Osteocyte (in vitro differentiated cells): Measurements from ENCODE around the gene MEF2A. TPM values are rescaled to one million over a fixed set of nuclear protein-coding genes. Genes with fewer than 3 reads are reported as not detected.

ENCODE experiments used
- DNase-seq: peaks from one replicate; pipeline ENCODE4 v3.0.0; 2021; ENCODE audit warnings: mixed read lengths; ENCODE audit not compliant: unreplicated experiment; ENCODE audit errors: extremely low spot score
- H3K27ac Mint-ChIP-seq: one replicate; pipeline ENCODE4 v1.8.0; 2021; ENCODE audit warnings: mild to moderate bottlenecking, mixed read lengths; ENCODE audit not compliant: unreplicated experiment
- H3K27me3 Mint-ChIP-seq: one replicate; pipeline ENCODE4 v1.8.0; 2021; ENCODE audit warnings: mixed read lengths; ENCODE audit not compliant: unreplicated experiment
- H3K36me3 Mint-ChIP-seq: one replicate; pipeline ENCODE4 v1.8.0; 2021; ENCODE audit warnings: mixed read lengths; ENCODE audit not compliant: unreplicated experiment
- H3K4me1 Mint-ChIP-seq: one replicate; pipeline ENCODE4 v1.8.0; 2021; ENCODE audit warnings: mixed read lengths; ENCODE audit not compliant: unreplicated experiment
- H3K4me3 Mint-ChIP-seq: one replicate; pipeline ENCODE4 v1.8.0; 2021; ENCODE audit warnings: mild to moderate bottlenecking, moderate library complexity, mixed read lengths; ENCODE audit not compliant: unreplicated experiment
- H3K9me3 Mint-ChIP-seq: one replicate; pipeline ENCODE4 v1.8.0; 2021; ENCODE audit warnings: mixed read lengths; ENCODE audit not compliant: unreplicated experiment
- CTCF ChIP-seq: fragments of 200-600 bp; sonication (generic); IDR thresholded peaks from 2 replicates; pipeline ENCODE4 v1.5.0; 2021; ENCODE audit warnings: antibody characterized with exemption, mild to moderate bottlenecking, moderate library complexity
- total RNA-seq: library from RNA; stranded (reverse); gene quantifications from 2 replicates; pipeline ENCODE4 v1.2.1, GENCODE V29; 2021

The MEF2A gene
- total RNA-seq, 1 donor from 2014 or later: 97.8 TPM

- Mint-ChIP-seq H3K4me3 (no peak overlapping the region), H3K27me3 (no peaks in the 10 kb centered on the region), H3K9me3 (peaks cover 8% of the 10 kb centered on the region), H3K36me3 (peaks cover 22% of the 10 kb centered on the region), H3K27ac (peak overlapping the region; percentile 71), H3K4me1 (peaks cover 66% of the 10 kb centered on the region)
- no peak for DNase-seq
- no peak for TF ChIP-seq CTCF
These were observed 14.3 kb downstream of the MEF2A start for GRCh38 chr15:99580076-99580475.

- Mint-ChIP-seq H3K4me1 (peaks cover 56% of the 10 kb centered on the region), H3K27ac (no peak overlapping the region), H3K4me3 (no peak overlapping the region), H3K9me3 (peaks cover 19% of the 10 kb centered on the region), H3K36me3 (peaks cover 38% of the 10 kb centered on the region), H3K27me3 (no peaks in the 10 kb centered on the region)
- no peak for TF ChIP-seq CTCF
- no peak for DNase-seq
These were observed 16.8 kb downstream of the MEF2A start for GRCh38 chr15:99582508-99582960.

GRCh38 chr15:99584081-99584600, 18.4 kb downstream of the MEF2A start:
- Mint-ChIP-seq H3K36me3 (peaks cover 42% of the 10 kb centered on the region), H3K27ac (no peak overlapping the region), H3K4me3 (no peak overlapping the region), H3K9me3 (peaks cover 22% of the 10 kb centered on the region), H3K4me1 (peaks cover 48% of the 10 kb centered on the region), H3K27me3 (no peaks in the 10 kb centered on the region)
- no peak for DNase-seq
- TF ChIP-seq CTCF: no peak

GRCh38 chr15:99586121-99586520, 20.3 kb downstream of the MEF2A start:
- TF ChIP-seq CTCF: no peak
- H3K4me3 Mint-ChIP-seq: no peak overlapping the region
- H3K9me3 Mint-ChIP-seq: peaks cover 24% of the 10 kb centered on the region
- H3K36me3 Mint-ChIP-seq: peaks cover 40% of the 10 kb centered on the region
- no peak for DNase-seq
- peaks cover 43% of the 10 kb centered on the region for H3K4me1 Mint-ChIP-seq
- no peak overlapping the region for H3K27ac Mint-ChIP-seq
- no peaks in the 10 kb centered on the region for H3K27me3 Mint-ChIP-seq

- H3K4me3 Mint-ChIP-seq: no peak overlapping the region
- peaks cover 45% of the 10 kb centered on the region for H3K4me1 Mint-ChIP-seq
- peaks cover 35% of the 10 kb centered on the region for H3K36me3 Mint-ChIP-seq
- H3K9me3 Mint-ChIP-seq: peaks cover 17% of the 10 kb centered on the region
- H3K27ac Mint-ChIP-seq: peak overlapping the region; percentile 16
- H3K27me3 Mint-ChIP-seq: no peaks in the 10 kb centered on the region
- TF ChIP-seq CTCF: no peak
- DNase-seq: no peak
These were observed 24.0 kb downstream of the MEF2A start for GRCh38 chr15:99589801-99590200.
